GM12801 (cell line): ENCODE data around the gene HJV.

Source experiments
- CTCF ChIP-seq: IDR thresholded peaks from one replicate; pipeline ENCODE4 v1.5.1; 2011; ENCODE audit warnings: control low read depth; ENCODE audit not compliant: insufficient read length; ENCODE audit errors: extremely low read depth

HJV gene

GRCh38 chr1:146019231-146020057 lies 2.1 kb downstream of the HJV start:
- TF ChIP-seq CTCF, result no peak

- TF ChIP-seq CTCF, result no peak
These were observed 4.6 kb downstream of the HJV start for GRCh38 chr1:146016891-146017290.

- no peak for TF ChIP-seq CTCF
These were observed 8.0 kb downstream of the HJV start for GRCh38 chr1:146013559-146013922.

- no peak for TF ChIP-seq CTCF
These were observed 8.6 kb downstream of the HJV start for GRCh38 chr1:146012703-146013558.

GRCh38 chr1:146010126-146010738 lies 11.3 kb downstream of the HJV start:
- TF ChIP-seq CTCF, result no peak

- TF ChIP-seq CTCF, result no peak
These were observed 13.9 kb downstream of the HJV start for GRCh38 chr1:146007489-146008133.

GRCh38 chr1:146001709-146002108 lies 19.8 kb downstream of the HJV start:
- no peak for TF ChIP-seq CTCF
